HepG2 (cell line): Measurements from ENCODE around the gene UBL7. TPM values are rescaled to one million over a fixed set of nuclear protein-coding genes. Genes with fewer than 3 reads are reported as not detected.

Source experiments
- ARID4A ChIP-seq: sonication (generic); formaldehyde crosslinking; IDR thresholded peaks from 2 replicates; pipeline ENCODE4 v1.5.0; 2020; ENCODE audit warnings: mild to moderate bottlenecking, missing genetic modification reagents, borderline replicate concordance
- ELF1 ChIP-seq: sonication (generic); formaldehyde crosslinking; IDR thresholded peaks from 2 replicates; pipeline ENCODE4 v1.4.0; 2020; ENCODE audit warnings: missing genetic modification reagents
- ELK4 ChIP-seq: sonication (generic); formaldehyde crosslinking; IDR thresholded peaks from 2 replicates; pipeline ENCODE4 v1.9.0; 2021; ENCODE audit warnings: missing genetic modification reagents, borderline replicate concordance
- HNF1A ChIP-seq, 2 experiments: sonication (generic) in 1 of 2; formaldehyde crosslinking in 1 of 2; IDR thresholded peaks; 2 replicates each; pipeline versions ENCODE4 v1.4.0 to v1.6.1; 2016 to 2020; ENCODE audit warnings: borderline replicate concordance in 1 of 2, low read depth in 1 of 2, mild to moderate bottlenecking in 1 of 2, missing genetic modification reagents in 1 of 2
- IRF9 ChIP-seq: sonication (generic); formaldehyde crosslinking; IDR thresholded peaks from 2 replicates; pipeline ENCODE4 v1.8.0; 2022; ENCODE audit warnings: missing genetic modification reagents, mild to moderate bottlenecking, borderline replicate concordance
- KMT2B ChIP-seq: IDR thresholded peaks from 2 replicates; pipeline ENCODE4 v1.6.1; 2016; ENCODE audit warnings: missing genetic modification reagents, missing compliant biosample characterization
- MXD1 ChIP-seq: sonication (generic); formaldehyde crosslinking; IDR thresholded peaks from 2 replicates; pipeline ENCODE4 v1.4.0; 2020; ENCODE audit warnings: mild to moderate bottlenecking, missing genetic modification reagents
- POLR2G ChIP-seq: fragments of 200-400 bp; formaldehyde crosslinking; IDR thresholded peaks from 2 replicates; pipeline ENCODE4 v1.6.1; 2018; ENCODE audit warnings: mild to moderate bottlenecking, low read depth, low read length, moderate library complexity
- SAP130 ChIP-seq: IDR thresholded peaks from 2 replicates; pipeline ENCODE4 v1.6.1; 2016; ENCODE audit warnings: low read depth
- ZBTB3 ChIP-seq: sonication (generic); formaldehyde crosslinking; IDR thresholded peaks from 2 replicates; pipeline ENCODE4 v1.4.0; 2020; ENCODE audit warnings: low read depth, mild to moderate bottlenecking, moderate library complexity, missing genetic modification reagents, borderline replicate concordance
- ZNF282 ChIP-seq: fragments of 450-650 bp; IDR thresholded peaks from 2 replicates; pipeline ENCODE4 v1.6.1; 2018; ENCODE audit not compliant: partially characterized antibody
- ZNF770 ChIP-seq: sonication (generic); formaldehyde crosslinking; IDR thresholded peaks from 2 replicates; pipeline ENCODE4 v1.5.0; 2020; ENCODE audit warnings: mild to moderate bottlenecking, missing genetic modification reagents
- polyA plus RNA-seq, 8 experiments: library from polyadenylated mRNA; depleted of rRNA in 3 of 8; stranded (reverse) in 7 of 8; unstranded in 1 of 8; fragments of >200 nt; fragmentation: Illumina TruSeq in 4 of 8; extraction: Trizol in 4 of 8; gene quantifications; 2 replicates each; pipeline versions ENCODE4 v1.2.1 to v1.2.3, GENCODE V29; 2011 to 2016; ENCODE audit warnings: low read depth in 4 of 8, missing spikeins in 1 of 8, mixed read lengths in 1 of 8; ENCODE audit not compliant: insufficient read depth in 1 of 8
- total RNA-seq, 5 experiments: library from RNA; depleted of rRNA; stranded (reverse); fragments of >200 nt; fragmentation: Illumina TruSeq; extraction: Trizol; gene quantifications; 2 replicates each; pipeline ENCODE4 v1.2.3, GENCODE V29; 2016; ENCODE audit warnings: low read depth in 1 of 5

UBL7 gene
- total and polyA plus RNA-seq, 2 of the 13 experiments (the other 11 are each of a cell fraction or from before 2014, with no cell fraction given) = 55.0 to 63.5 TPM

GRCh38 chr15:74421302-74422245, 39.4 kb downstream of the UBL7 start (continued):
- no peak for TF ChIP-seq ELK4 (CRISPR knock-in tag)
- no peak; the same call in 1 of the 2 replicates for TF ChIP-seq POLR2G
- TF ChIP-seq KMT2B = no peak
- no peak for TF ChIP-seq MXD1
- no peak for TF ChIP-seq IRF9 (CRISPR knock-in tag)
- no peak for TF ChIP-seq ZNF282
- 0 out of 2 replicates have a peak, but pooled peaks have one; percentile 25 for TF ChIP-seq ELF1 (CRISPR knock-in tag)
- no peak for TF ChIP-seq HNF1A (IDR thresholded peaks at IDR 0.05; ENCODE audit: low read depth)
- TF ChIP-seq HNF1A (CRISPR knock-in tag; IDR thresholded peaks at IDR 0.05; ENCODE audit: borderline replicate concordance) = peak; percentile 47; the same call in 1 of the 2 replicates
- peak; percentile 65 for TF ChIP-seq SAP130
- peak; percentile 38; the same call in 1 of the 2 replicates for TF ChIP-seq ARID4A (CRISPR knock-in tag)
- no peak for TF ChIP-seq ZBTB3 (CRISPR knock-in tag)
- TF ChIP-seq ZNF770 (CRISPR knock-in tag) = no peak
